CD4-positive, alpha-beta T cell treated with Interleukin-10 for 1 hour (primary cell): Measurements from ENCODE around the gene SRSF1.
A peak's percentile ranks its signal among the peaks of the same experiment; 100 is the strongest.

Source experiments
- DNase-seq: peaks from one replicate; pipeline ENCODE4 v3.0.0-alpha.2; 2020

SRSF1 gene

DNA sequence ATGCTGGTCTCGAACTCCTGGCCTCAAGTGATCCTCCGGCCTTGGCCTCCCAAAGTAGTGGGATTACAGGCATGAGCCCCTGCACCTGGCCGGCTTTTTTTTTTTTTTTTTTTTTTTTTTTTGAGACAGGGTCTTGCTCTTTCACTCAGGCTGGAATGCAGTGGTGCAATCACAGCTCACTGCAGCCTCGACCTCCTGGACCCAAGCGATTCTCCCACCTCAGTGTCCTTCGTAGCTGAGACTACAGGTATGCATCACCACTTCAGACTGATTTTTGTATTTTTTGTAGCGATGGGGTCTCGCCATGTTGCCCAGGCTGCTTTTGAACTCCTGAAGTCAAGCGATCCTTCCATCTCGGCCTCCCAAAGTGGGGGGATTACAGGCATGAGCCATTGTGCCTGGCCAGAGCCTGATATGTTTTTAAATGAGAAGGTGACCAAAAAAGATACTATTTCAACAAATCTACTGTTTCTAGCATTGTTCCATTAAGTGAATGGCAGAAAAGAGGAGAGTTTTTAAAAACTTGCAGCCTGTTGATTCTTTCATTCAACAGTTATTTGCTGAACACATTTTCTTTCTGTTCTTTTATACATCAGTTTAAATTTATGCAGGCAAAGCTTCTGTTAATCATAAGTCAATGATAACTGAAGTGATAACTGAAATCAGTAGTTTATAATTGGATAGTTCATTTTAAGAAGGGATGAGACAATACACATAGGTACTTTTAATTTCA, 3.2 kb upstream of the SRSF1 start:
- DNase-seq = no peak

DNA sequence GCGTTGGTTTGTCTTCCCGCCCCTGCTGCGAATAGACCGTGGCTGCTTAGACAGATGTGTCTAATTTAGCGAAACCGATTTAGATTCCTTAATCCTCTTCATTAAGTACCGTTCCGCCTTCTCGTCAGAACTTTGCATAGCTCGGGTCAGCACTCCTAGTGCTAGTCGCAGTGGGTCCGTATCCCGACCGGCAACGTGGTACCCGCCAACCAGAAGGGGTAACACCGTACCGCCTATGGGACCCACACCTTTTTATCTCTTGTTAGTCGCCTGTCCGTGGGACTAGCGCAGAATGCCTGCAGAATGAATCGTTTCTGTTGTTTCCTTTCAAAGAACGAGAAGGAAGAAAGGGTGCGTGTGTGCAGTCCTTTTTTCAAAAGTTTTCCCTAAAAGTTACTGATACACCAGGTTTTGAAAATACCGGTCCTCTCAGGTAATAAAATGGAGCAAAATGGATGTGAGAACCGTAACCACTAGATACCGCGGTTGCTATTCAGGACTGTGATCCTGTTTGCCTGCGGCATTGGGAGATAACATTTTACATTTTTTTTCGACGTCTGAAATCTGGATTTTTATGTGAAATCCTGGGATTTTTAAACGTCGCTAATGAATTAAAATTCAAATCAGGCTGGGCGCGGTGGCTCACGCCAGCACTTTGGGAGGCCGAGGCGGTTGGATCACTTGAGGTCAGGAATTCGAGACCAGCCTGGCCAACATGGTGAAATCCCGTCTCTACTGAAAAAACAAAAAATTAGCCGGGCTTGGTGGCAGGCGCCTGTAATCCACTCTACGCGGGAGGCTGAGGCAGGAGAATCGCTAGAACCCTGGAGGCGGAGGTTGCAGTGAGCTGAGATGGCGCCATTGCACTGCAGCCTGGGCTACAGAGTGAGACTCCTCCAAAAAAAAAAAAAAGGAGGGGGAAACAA, 998 bp upstream of the SRSF1 start:
- no peak for DNase-seq

DNA sequence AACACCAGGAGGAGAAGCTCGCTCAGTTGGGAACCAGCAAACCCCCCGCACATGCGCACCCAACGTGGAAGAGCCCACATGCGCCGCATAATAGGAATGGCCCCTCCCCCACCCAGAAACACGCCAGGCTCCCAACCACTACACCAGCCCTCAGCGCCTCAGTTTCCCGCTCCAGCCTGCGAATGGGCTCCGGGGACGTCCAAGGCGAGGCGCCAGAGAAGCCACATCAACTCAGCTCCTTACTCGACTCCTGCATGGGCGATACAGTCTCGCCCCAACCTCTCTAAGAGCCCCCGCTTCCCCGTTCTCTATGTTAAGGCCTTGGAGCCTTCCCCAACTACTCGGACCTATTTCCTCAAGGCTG, 504 bp downstream of the SRSF1 start:
- no peak for DNase-seq

DNA sequence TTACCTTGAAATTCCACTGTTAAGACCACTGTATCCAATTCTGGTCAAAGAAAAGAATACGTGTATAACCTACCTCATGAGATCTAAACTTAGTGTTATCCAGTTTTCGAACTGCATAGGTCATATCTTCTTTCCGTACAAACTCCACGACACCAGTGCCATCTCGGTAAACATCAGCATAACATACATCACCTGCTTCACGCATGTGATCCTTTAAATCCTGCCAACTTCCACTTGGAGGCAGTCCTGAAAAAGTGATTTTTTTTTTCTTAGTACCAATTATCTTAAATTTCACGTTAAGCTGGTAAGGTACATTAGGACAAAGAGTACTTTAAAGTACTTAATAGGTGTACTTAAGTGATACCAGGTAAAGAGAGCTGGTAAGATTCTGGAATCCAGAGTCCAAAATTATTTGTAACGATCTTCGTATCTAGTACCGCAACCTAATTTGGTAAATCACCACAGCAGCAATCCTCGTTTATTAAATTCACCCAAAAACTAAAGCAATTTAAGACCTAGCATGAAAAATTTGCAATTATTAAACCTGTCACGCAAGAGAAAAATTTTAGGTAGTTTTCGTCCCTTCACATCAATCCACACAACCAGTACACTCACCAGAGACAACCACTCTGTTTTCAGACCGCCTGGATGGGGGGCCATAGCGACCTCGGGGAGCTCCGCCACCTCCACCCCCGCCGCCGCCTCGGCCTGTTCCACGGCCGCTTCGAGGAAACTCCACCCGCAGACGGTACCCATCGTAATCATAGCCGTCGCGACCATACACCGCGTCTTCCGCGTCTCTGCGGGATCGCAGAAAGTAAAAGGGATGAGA, 1.1 kb downstream of the SRSF1 start:
- DNase-seq = peak; percentile 61

DNA sequence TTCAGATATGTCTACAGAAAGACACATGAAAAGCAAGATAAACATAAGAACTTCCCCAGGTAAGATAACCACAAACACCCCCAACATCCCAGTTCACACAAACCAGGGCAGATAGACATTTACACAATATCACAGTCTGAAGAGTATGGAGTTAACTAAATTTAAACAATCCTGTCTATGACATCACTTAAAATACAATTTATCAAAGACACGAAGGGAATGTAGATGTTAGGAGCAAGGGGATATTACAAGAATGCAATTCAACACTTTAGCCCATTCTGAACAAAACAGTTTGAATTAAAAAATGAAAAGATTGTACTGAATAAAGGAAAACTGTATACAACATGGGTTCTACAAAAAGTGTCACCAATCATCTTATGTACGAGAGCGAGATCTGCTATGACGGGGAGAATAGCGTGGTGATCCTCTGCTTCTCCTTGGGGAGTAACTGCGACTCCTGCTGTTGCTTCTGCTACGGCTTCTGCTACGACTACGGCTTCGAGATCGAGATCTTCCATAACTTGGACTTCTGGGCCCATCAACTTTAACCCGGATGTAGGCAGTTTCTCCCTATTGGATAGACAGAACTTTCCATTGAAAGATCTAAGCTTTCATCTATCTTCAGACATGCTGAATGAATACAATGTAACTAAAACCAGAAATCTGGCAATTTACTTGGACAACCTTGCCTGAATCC, 1.9 kb downstream of the SRSF1 start:
- DNase-seq = no peak

DNA sequence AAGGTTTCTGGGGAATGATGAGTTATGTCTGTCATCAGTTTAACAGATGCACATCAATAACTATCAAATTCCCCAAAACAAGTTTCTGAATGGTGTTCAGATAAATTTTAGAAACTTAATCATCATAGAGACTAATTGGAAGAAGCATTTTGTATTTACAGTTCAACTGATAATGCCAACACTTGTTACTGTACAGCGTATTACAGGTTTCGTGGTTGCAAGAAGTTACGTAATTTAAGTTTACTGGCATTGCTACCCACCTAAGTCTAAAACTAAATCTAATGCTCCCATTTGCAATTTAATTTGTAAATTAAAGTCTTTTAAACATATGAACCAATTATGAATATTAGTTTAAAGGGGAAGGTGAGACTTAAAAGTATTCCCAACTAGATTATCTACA, 3.0 kb downstream of the SRSF1 start:
- DNase-seq = no peak

DNA sequence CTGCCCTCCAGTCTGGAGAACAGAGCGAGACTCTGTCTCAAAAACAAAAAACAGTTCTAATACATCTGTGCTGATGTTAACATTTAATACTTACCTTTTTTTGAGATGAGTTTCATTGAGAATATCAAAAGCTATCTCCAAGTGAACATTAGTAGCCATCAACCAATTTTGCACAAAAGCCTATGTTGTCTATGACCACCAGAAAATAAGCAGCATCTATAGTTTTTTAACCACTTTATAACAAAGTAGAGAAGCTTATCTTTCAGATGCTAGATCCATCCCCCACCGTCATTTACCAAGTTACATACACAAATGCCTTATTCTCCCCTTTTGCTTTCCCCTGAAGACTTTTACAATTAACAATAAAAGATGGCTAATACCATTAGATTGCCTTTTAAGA, 4.1 kb downstream of the SRSF1 start:
- DNase-seq = no peak

DNA sequence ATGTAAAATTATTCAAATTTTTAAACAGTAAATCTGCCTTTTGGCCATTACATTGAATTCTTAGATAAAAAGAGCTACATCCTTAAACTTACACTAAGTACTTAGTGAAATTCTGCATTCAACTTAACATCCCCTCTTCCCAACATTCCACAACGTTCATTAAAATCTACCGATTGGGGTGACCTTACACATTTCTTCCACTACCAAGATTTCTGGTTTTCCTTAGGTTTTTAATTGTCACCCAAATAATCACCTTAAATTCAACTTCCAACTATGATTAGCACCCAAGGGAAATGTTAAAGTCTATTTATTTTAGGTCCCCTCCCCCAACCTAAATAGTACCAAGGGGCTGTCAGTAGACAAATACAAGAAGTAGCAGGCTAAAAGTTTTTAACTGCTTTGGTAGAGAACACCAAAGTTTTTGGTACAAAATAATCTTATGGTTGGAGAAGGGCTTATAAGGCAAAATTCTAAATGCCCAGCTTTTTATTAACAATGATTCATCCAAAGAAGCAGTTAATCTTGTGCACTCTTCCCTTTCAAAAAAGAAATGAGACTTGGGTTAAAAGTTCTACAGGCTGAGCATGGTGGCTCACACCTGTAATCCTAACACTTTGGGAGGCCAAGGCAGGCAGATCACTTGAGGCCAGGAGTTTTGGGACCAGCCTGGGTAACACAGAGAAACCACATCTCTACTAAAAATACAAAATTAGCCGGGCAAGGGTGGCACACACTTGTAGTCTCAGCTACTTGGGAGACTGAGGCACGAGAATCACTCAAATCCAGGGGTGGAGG, 4.7 kb downstream of the SRSF1 start:
- no peak for DNase-seq

DNA sequence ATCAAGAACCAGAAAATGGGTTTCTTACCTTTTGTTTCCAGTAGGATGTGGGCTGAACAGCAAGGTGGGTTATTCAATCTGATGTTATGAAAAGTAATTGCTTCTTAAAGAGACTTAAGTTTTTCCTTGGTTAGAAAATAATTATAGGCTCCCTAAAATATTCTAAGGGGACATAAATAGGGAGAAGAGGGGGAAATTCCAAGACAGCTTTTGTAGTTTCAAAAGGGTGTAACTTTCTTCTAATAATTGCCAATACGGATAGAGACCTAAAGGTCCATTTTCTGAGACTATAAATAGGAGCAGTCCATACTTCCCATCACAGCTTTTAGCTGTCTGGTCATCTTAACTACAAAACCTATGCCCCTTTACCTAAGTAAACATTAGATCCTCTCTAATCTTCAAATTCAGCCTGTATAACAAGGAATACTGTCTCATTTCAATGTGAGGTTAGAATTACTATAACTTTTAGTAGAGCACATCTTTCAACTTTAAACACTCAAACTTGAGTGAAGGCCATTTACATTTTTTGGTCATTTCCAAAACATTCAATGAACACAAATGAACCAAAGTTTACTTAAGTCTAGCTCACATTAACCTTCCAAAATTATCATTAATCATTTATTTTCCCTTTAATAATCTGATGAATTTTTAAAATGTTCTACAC, 5.5 kb downstream of the SRSF1 start:
- DNase-seq = no peak

DNA sequence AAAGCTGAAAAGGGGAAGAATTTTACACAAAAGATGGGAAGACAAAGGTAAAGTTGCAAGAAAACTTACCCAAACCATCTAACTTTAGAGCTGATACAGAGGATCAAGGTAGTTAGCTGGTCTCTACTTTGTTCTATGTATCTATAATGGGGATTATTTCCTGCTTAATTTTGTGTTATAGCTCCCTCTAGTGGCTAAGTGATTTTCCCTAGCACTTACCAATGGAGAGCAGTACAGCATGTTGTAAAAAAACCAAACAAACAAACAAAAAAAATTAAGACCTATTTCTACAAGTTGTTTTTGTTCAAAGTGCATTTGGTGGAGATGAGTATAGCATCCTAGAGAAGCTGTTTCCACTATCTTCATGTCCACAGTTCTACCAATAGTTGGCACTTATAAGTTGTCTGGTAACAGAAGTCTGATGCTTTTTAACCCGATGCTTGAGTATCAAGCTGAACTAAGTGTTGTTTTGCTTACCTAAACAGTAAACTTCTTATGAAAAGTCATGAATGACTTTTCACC, 7.5 kb downstream of the SRSF1 start:
- DNase-seq = peak; percentile 85

DNA sequence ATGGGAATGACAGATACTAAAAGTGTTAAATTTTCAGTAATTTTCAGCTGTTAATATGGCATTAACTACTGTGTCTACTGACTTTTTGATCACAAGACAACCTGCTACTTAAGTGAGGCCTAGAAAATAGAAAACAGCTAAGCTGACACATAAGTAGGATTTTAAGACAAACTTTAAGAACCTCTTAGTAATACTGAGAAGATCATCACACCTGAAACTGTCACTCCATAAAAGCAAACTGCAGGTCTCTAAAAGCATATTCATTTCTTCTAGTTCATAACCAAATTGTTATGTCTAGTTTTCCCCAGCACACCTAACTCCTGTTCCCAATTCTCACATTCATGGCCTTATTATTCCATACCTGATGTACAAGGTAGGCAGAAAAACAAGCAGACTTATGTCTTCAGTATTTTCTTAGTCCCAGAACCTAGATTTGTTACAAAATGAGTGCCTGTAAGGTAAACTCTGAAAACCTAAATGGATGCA, 8.0 kb downstream of the SRSF1 start:
- no peak for DNase-seq

DNA sequence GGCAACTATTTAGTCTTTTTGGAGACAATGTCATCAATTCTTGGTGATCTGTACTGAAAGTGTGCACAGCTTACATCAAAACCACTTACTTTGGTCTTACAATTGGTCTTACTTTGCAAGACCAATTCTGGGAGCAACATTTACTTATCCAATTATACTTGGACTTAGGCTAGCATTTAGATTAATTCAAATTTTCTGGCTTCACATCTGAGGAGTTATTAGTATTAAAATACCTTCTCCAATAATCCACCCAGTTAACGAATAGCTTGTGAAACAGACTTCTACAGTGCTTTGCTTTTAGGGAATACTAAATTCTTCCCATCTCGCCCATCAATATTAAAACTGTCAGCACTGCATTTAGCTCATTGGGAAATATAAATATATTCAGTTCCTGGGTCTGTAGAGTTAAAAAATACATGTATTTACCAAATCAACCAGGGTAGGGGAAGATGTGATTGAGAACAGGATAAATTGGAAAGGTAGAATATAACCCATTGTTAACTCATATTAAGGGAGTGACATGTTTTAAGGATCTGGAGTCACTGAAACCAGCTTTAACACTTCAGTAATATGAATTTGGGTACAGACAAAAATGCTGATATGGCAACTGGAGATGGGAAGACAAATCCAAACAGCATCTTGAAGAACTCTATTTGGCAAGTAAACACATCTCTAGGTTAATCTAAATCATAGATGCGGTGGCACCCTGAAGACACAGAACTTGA, 9.8 kb downstream of the SRSF1 start:
- no peak for DNase-seq

DNA sequence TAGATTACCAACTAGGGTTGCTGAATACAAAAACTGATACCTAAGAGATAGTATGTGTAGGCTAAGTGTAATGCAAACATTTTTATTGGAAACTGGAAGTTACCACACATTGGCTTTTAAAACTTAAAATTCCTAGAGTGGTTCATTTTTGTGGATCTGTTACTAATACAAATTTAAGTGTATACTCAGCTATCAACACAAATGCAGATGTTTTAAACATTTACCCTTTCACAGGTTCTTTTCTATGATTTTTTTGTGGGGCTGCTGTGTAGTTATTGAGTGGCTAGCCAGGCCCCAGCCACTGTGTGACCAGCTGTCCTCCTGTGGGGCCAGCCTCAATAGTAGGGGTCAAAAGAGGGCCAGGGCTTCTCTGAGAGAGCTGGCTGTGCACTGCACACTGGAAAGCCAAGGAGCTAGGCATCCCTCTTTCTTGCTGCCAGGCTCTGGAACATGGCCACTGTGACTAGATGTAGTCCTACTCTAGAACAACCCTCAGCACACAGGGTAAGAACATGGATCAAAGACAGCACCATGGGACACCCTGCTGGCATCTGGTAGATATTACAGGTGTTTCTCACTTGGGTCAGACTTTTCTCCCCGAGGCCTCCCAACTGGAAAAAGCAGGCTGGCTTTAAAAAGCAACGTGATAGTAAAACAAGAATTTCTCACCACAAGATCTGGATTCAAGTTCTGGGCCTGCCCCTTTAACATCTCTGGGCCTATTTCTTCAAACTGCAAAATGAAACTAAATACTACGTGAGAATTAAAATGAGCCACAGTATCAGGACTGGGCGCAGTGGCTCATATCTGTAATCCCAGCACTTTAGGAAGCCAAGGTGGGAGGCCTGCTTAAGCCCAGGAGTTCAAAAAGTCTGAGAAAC, 11.7 kb downstream of the SRSF1 start:
- peak; percentile 75 for DNase-seq

DNA sequence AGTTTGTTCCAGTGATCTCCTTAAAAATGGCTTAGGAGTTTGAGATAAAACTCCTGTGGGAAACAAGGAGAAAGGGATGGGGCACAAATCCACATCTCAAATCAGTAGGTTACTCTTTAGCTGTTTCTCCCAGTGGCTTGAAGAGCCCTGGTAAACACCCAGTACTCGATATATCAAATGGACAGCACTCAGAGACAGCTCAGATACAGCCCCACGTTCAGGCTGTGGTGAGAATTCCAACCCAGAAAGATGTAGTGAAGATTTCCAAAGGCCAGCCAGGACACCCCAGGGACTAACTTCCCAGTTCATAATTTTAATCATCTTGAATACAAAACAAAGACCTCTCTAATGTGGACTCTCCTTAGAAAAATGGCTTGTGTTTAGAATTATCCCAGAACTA, 12.6 kb downstream of the SRSF1 start:
- DNase-seq = no peak

DNA sequence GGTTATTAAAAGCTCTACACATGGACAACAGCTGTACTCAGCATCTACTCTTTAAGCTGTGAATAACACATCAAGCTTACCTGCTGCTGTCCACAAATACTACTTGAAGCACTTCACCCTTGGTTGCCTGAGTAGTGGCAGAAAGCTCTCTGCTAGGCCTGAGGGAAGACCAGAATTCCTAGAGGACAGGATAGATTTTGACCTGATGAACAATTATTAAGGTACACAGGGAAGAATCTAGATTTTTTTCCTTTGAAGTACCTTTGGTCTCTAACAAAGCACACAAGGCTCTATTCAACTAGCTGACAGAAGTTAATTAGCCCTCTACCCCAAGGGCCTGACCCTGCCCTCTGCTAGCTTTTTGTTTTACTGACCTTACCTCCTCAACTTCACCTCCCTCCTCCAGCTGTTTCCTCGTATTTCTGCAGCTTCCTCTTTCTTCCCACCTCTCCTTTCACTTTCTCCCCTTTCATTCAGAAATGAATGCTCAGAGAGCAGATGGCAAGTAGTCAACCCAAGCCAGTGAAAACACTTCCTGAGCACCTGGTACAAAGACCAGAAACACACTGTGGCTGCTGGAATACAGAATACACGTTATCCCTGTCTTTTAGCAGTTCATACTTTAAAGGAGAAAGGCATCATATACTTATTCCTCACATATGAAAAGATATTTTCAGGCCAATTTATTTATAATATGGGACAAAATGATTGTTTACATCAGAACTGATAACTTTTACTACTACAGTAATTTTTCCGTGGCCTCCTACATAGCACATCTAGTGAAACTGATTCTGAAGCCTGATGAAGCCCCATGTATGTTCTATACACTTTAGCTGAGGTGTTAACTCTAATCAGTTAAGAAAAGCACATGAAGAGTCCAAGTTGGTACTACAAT, 13.3 kb downstream of the SRSF1 start:
- DNase-seq = no peak

DNA sequence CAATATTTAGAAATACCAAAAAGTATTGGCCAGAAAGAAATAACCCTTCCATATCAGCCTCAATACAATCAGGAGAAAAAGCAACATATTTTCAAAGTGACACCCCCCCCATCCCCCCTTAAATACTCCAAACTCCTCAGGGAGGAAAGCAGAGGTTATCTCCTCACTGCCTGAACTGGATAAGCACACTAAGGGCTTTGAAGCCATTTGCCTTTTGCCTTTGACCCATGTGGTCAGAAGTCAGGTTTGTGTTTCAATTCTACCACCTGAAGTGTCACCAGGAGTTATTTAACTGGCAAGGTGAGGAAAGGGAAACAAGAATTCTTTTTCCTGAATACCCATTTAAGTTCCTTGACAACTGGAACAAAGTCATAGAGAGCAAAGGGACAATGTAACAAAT, 15.5 kb downstream of the SRSF1 start:
- DNase-seq = no peak

DNA sequence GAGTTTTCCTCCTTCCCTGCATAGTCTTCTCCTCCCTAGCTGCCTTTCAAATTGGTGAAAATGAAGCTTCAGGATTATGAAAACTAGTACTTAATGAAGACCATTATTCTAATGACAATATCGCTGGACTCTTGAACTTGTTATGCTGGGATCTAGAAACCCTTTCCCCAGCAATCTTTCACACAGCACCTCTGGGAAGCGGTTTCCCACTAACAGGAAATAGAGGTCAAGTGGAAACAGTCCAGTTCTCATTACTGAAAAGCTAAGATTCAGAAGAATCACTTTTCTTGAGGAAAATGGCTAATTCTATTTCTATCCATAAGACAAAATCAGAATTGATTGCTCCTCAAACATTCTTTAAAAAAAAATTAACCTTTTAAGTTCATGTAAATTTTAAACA, 17.0 kb downstream of the SRSF1 start:
- DNase-seq = no peak
